Trophoblast cell (in vitro differentiated cells and primary cell): ENCODE data around the gene DNLZ.

Experiments
- DNase-seq, 2 donors: peaks; one replicate each; pipeline ENCODE4 v3.0.0-alpha.2; 2016
- H2AFZ ChIP-seq: 2 replicates; pipeline ENCODE4 v1.6.1; 2013; ENCODE audit warnings: low read length, moderate library complexity, mild to moderate bottlenecking; ENCODE audit not compliant: insufficient read depth, poor library complexity
- H2AK5ac ChIP-seq: 2 replicates; pipeline ENCODE4 v1.6.1; 2013; ENCODE audit warnings: mild to moderate bottlenecking, low read length
- H2BK120ac ChIP-seq: 2 replicates; pipeline ENCODE4 v1.6.1; 2013; ENCODE audit warnings: low read length, mild to moderate bottlenecking, moderate library complexity; ENCODE audit not compliant: insufficient read depth, poor library complexity
- H2BK12ac ChIP-seq: 2 replicates; pipeline ENCODE4 v1.6.1; 2013; ENCODE audit warnings: mild to moderate bottlenecking, low read length, moderate library complexity
- H2BK5ac ChIP-seq: 2 replicates; pipeline ENCODE4 v1.6.1; 2013; ENCODE audit warnings: low read length, low read depth, moderate library complexity, mild to moderate bottlenecking; ENCODE audit not compliant: poor library complexity
- H3K14ac ChIP-seq: 2 replicates; pipeline ENCODE4 v1.6.1; 2013; ENCODE audit warnings: mild to moderate bottlenecking, low read length
- H3K18ac ChIP-seq: 2 replicates; pipeline ENCODE4 v1.6.1; 2013; ENCODE audit warnings: mild to moderate bottlenecking, low read length
- H3K23ac ChIP-seq: 2 replicates; pipeline ENCODE4 v1.6.1; 2013; ENCODE audit warnings: low read length
- H3K27ac ChIP-seq: 2 replicates; pipeline ENCODE4 v1.5.1; 2013; ENCODE audit warnings: low read depth, mild to moderate bottlenecking, inconsistent platforms, low read length, moderate library complexity
- H3K27me3 ChIP-seq: 2 replicates; pipeline ENCODE4 v1.6.1; 2013; ENCODE audit warnings: inconsistent platforms, mild to moderate bottlenecking, low read length, moderate library complexity; ENCODE audit not compliant: insufficient read depth
- H3K36me3 ChIP-seq, 2 experiments: 1 replicate in 1 of 2; 2 replicates in 1 of 2; pipeline ENCODE4 v1.6.1; 2013; ENCODE audit warnings: low read length in 2 of 2, mild to moderate bottlenecking in 2 of 2, moderate library complexity in 1 of 2; ENCODE audit not compliant: insufficient read depth in 2 of 2, control insufficient read depth in 1 of 2
- H3K4ac ChIP-seq: 2 replicates; pipeline ENCODE4 v1.6.1; 2013; ENCODE audit warnings: low read depth, mild to moderate bottlenecking, low read length, moderate library complexity
- H3K4me1 ChIP-seq, 2 experiments: 1 replicate in 1 of 2; 2 replicates in 1 of 2; pipeline ENCODE4 v1.6.1; 2013; ENCODE audit warnings: low read length in 2 of 2, mild to moderate bottlenecking in 2 of 2, moderate library complexity in 1 of 2; ENCODE audit not compliant: insufficient read depth in 2 of 2, control insufficient read depth in 1 of 2
- H3K4me2 ChIP-seq: 2 replicates; pipeline ENCODE4 v1.6.1; 2013; ENCODE audit warnings: inconsistent platforms, mild to moderate bottlenecking, low read length, moderate library complexity
- H3K4me3 ChIP-seq: 2 replicates; pipeline ENCODE4 v1.5.1; 2013; ENCODE audit warnings: mild to moderate bottlenecking, low read depth, low read length, inconsistent platforms
- H3K79me1 ChIP-seq: one replicate; pipeline ENCODE4 v1.6.1; 2013; ENCODE audit warnings: low read length
- H3K79me2 ChIP-seq: 2 replicates; pipeline ENCODE4 v1.6.1; 2013; ENCODE audit warnings: low read length, mild to moderate bottlenecking; ENCODE audit not compliant: control insufficient read depth, insufficient read depth, poor library complexity
- H3K9ac ChIP-seq: 2 replicates; pipeline ENCODE4 v1.6.1; 2013; ENCODE audit warnings: mild to moderate bottlenecking, low read length
- H3K9me3 ChIP-seq: 2 replicates; pipeline ENCODE4 v1.6.1; 2013; ENCODE audit warnings: low read depth, mild to moderate bottlenecking, control low read depth, inconsistent platforms, low read length; ENCODE audit not compliant: insufficient read depth
- H4K12ac ChIP-seq: 2 replicates; pipeline ENCODE4 v1.6.1; 2013; ENCODE audit warnings: low read depth, mild to moderate bottlenecking, low read length, moderate library complexity
- H4K8ac ChIP-seq: 2 replicates; pipeline ENCODE4 v1.6.1; 2013; ENCODE audit warnings: low read depth, mild to moderate bottlenecking, low read length, moderate library complexity
- H4K91ac ChIP-seq: one replicate; pipeline ENCODE4 v1.6.1; 2013; ENCODE audit warnings: low read depth, mild to moderate bottlenecking, low read length, moderate library complexity
- WGBS: extraction: QIAGEN DNeasy Blood & Tissue Kit; methylation state at CpG from one replicate; pipeline ENCODE4 v1.1.7; 2013; ENCODE audit warnings: missing lambda C conversion rate; ENCODE audit not compliant: insufficient read length, insufficient coverage; ENCODE audit errors: extremely low coverage; 5-methylcytosine and 5-hydroxymethylcytosine counted together

Gene DNLZ

DNA sequence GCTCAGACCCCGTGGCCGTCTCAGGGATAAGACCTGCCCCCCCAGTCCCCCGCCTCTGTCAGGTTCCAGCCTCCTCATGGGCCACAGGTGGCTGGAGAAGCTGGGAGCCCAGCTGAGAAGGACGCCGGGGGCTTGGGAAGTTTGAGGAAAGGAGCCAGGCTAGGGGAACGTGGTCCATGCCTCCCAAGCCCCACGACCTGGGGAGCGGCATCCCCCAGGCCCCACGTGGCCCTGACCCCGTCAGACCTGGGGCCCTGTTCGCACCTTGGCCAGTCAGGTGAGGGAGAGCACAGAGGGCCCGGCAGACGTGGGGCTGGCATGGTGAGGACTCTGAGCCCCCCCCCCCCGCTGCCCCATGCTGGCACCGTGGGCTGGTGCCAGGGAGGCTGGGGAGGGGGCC, 32.5 kb downstream of the DNLZ start:
- Histone ChIP-seq H2AFZ (no peak overlapping the region), H4K91ac (no peak overlapping the region), H3K18ac (no peak overlapping the region), H3K4ac (no peak overlapping the region), H3K4me1 (peaks cover 19 to 26% of the 10 kb centered on the region in 2 experiments), H3K36me3 (peaks cover 11 to 22% of the 10 kb centered on the region in 2 experiments), H4K12ac (no peak overlapping the region), H3K27me3 (no peaks in the 10 kb centered on the region), H2BK12ac (no peak overlapping the region), H3K14ac (no peak overlapping the region), H3K27ac (no peak overlapping the region), H3K23ac (no peak overlapping the region), H3K4me3 (no peak overlapping the region), H3K79me1 (peaks cover 13% of the 10 kb centered on the region), H2AK5ac (no peak overlapping the region), H3K9me3 (no peaks in the 10 kb centered on the region), H3K9ac (no peak overlapping the region), H2BK120ac (no peak overlapping the region), H2BK5ac (no peak overlapping the region), H3K4me2 (no peak overlapping the region), H4K8ac (no peak overlapping the region), H3K79me2 (peaks cover 7% of the 10 kb centered on the region)
- DNase-seq = no peak
- WGBS = no CpG with 5 or more reads among the region's 15 CpGs

DNA sequence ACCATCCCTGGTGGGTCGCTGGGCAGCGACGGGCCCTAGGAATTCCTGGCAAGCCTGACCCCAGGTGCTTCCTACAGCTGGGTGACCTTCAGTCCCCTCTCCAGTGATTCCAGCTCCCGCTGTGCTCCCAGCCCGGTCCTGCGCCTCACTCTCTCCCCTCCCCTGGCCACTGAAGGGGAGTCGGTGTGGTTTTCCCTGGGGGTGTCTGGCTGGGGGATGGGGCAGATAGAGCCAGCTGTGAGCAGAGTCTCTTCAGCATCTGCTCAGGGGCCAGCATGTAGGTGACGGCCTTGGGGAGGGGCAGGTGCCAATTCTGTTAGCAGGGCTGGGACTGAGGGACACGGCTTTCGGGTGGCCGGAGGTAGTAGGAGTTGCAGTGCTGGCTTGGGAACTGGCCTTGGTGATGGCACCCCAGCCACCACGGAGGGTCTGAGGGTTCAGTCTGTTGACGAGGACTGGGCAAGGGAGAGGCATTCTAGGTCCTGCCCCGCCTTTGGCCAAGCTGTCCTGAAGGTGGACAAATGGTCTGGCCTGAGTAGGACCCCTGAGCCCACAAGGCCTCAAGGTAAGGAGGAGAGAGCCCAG, 33.0 kb downstream of the DNLZ start:
- Histone ChIP-seq H3K4me1 (peaks cover 22 to 28% of the 10 kb centered on the region in 2 experiments), H4K12ac (no peak overlapping the region), H3K23ac (no peak overlapping the region), H3K27ac (no peak overlapping the region), H2BK120ac (no peak overlapping the region), H3K4me3 (no peak overlapping the region), H3K27me3 (no peaks in the 10 kb centered on the region), H3K36me3 (peaks cover 6 to 16% of the 10 kb centered on the region in 2 experiments), H3K9me3 (no peaks in the 10 kb centered on the region), H2BK5ac (no peak overlapping the region), H2AFZ (no peak overlapping the region), H4K8ac (no peak overlapping the region), H3K4me2 (no peak overlapping the region), H2BK12ac (no peak overlapping the region), H3K18ac (no peak overlapping the region), H3K79me1 (peaks cover 15% of the 10 kb centered on the region), H4K91ac (no peak overlapping the region), H3K4ac (no peak overlapping the region), H3K14ac (no peak overlapping the region), H3K9ac (no peak overlapping the region), H2AK5ac (no peak overlapping the region), H3K79me2 (peaks cover 8% of the 10 kb centered on the region)
- DNase-seq = no peak
- no CpG with 5 or more reads among the region's 14 CpGs for WGBS

DNA sequence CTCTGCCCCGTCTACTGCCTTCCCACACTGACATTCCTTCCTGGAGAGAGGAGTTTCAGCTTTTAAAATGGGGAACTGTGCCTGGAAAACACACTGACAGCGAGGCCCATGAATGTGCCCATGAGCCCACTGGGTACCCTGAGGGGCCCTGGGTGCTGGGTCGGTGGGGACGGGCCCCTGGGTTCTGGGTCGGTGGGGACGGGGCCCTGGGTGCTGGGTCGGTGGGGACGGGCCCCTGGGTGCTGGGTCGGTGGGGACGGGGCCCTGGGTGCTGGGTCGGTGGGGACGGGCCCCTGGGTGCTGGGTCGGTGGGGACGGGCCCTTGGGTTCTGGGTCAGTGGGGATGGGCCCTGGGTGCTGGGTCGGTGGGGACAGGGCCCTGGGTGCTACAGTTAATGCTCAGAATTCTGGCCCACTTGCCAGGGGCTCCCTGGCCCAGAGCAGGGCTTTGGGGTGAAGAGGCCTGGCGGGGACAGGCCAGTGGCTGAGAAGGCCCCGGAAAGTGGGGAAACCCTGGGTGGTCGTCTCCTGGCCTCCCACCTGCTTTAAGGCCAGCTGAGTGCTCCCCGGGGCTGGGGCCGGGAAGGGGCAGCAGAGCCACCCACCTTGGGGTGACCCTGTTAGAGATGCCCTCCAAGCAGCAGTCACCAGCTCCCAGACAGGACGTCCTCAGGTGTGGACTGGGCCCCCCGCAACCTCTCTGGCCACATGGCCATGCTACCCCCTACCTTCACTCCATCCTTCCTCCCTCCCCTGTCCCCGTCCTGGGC, 33.7 kb downstream of the DNLZ start:
- H4K91ac ChIP-seq = no peak overlapping the region
- H3K4me3 ChIP-seq = no peak overlapping the region
- H3K18ac ChIP-seq = no peak overlapping the region
- no peak overlapping the region for H4K8ac ChIP-seq
- H3K36me3 ChIP-seq = peaks cover 5 to 12% of the 10 kb centered on the region in 2 experiments
- no peak overlapping the region for H4K12ac ChIP-seq
- H2BK12ac ChIP-seq = no peak overlapping the region
- no peak overlapping the region for H2AK5ac ChIP-seq
- no peak overlapping the region for H3K9ac ChIP-seq
- no peak overlapping the region for H3K27ac ChIP-seq
- peaks cover 8% of the 10 kb centered on the region for H3K79me2 ChIP-seq
- no peak overlapping the region for H3K14ac ChIP-seq
- no CpG with 5 or more reads among the region's 23 CpGs for WGBS
- H3K4me1 ChIP-seq = peaks cover 22 to 28% of the 10 kb centered on the region in 2 experiments
- H3K9me3 ChIP-seq = no peaks in the 10 kb centered on the region
- H2AFZ ChIP-seq = no peak overlapping the region
- no peak for DNase-seq
- H3K23ac ChIP-seq = no peak overlapping the region
- H3K79me1 ChIP-seq = peaks cover 15% of the 10 kb centered on the region
- H2BK5ac ChIP-seq = no peak overlapping the region
- H2BK120ac ChIP-seq = no peak overlapping the region
- no peak overlapping the region for H3K4ac ChIP-seq
- H3K27me3 ChIP-seq = no peaks in the 10 kb centered on the region
- no peak overlapping the region for H3K4me2 ChIP-seq

DNA sequence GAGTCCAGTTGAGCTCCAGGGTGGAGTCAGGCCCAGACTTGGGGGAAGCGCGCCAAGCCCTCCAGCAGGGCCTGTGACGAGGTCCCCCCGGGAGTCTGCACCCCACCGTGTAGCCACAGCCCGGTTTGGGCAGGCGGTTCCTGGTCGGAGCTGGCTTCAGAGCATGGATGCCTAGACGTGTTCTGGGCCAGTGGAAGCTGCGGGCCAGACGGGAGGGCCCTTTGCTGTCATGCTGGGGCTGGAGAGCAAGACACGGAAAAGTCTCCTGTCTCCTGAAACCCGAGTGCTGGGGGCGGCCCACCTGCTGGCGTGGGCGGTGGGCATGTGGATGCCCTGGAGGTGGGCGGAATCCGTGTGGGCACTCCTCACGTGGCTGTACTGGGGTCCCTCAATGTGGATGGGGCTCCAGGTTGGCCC, 34.3 kb downstream of the DNLZ start:
- Histone ChIP-seq H4K8ac (no peak overlapping the region), H3K79me2 (peaks cover 8% of the 10 kb centered on the region), H3K14ac (no peak overlapping the region), H3K9ac (no peak overlapping the region), H3K27ac (no peak overlapping the region), H3K4me1 (peaks cover 22 to 28% of the 10 kb centered on the region in 2 experiments), H2AK5ac (no peak overlapping the region), H3K23ac (no peak overlapping the region), H3K4me3 (no peak overlapping the region), H3K4ac (no peak overlapping the region), H2BK12ac (no peak overlapping the region), H3K9me3 (no peaks in the 10 kb centered on the region), H4K91ac (no peak overlapping the region), H2AFZ (no peak overlapping the region), H3K36me3 (peaks cover 5 to 6% of the 10 kb centered on the region in 2 experiments), H2BK5ac (no peak overlapping the region), H3K18ac (no peak overlapping the region), H2BK120ac (no peak overlapping the region), H3K27me3 (no peaks in the 10 kb centered on the region), H4K12ac (no peak overlapping the region), H3K79me1 (peaks cover 15% of the 10 kb centered on the region), H3K4me2 (no peak overlapping the region)
- WGBS = no CpG with 5 or more reads among the region's 19 CpGs
- DNase-seq = no peak
